22Rv1 (cell line): ENCODE results near the gene SERHL2.

ENCODE experiments used
- CTCF ChIP-seq: fragments of 450-650 bp; IDR thresholded peaks from 2 replicates; pipeline ENCODE4 v1.5.1; 2017; ENCODE audit warnings: mild to moderate bottlenecking
- ZFX ChIP-seq: fragments of 450-650 bp; IDR thresholded peaks from 2 replicates; pipeline ENCODE4 v1.6.1; 2017; ENCODE audit warnings: antibody characterized with exemption, borderline replicate concordance

DNA sequence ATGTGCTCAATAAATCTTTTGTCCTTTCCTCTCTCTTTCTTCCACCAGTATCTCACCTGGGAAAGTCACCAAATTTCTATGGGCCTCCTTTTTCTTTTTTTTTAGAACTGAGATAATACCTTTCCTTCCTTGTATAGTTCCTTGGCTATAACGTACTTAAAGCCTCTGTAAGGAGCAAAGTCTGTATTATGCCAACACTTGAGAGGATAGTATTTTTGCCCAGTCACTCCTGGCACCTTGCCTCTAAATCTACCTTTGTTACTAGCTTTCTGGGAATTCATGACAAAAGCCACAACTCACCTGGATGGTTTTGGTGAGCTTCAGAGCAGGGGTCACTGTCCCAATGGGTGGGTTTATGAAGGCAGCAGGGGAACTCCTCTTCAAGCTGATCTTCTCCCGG, 48.7 kb downstream of the SERHL2 start:
- TF ChIP-seq CTCF: no peak
- no peak for TF ChIP-seq ZFX
